T-helper 2 cell treated with Interferon-gamma antibody and Interleukin-4, amounts not matched to agents 5 μg/mL and 100 μg/mL, for 36 hours (primary cell): ENCODE results near the gene SCML1.

ENCODE experiments used
- DNase-seq: peaks from one replicate; pipeline ENCODE4 v3.0.0; 2021; ENCODE audit warnings: low spot score
- H3K27ac Mint-ChIP-seq: one replicate; pipeline ENCODE4 v1.8.0; 2021; ENCODE audit warnings: mild to moderate bottlenecking, mixed read lengths
- H3K27me3 Mint-ChIP-seq: one replicate; pipeline ENCODE4 v1.8.0; 2021; ENCODE audit warnings: low read depth, mixed read lengths
- H3K36me3 Mint-ChIP-seq: one replicate; pipeline ENCODE4 v1.8.0; 2021; ENCODE audit warnings: low read depth, mixed read lengths
- H3K4me1 Mint-ChIP-seq: one replicate; pipeline ENCODE4 v1.8.0; 2021; ENCODE audit warnings: low read depth, mixed read lengths
- H3K4me3 Mint-ChIP-seq: one replicate; pipeline ENCODE4 v1.8.0; 2022; ENCODE audit warnings: mild to moderate bottlenecking, moderate library complexity, mixed read lengths
- H3K9me3 Mint-ChIP-seq: one replicate; pipeline ENCODE4 v1.8.0; 2021; ENCODE audit warnings: mixed read lengths

SCML1 gene, protein sequence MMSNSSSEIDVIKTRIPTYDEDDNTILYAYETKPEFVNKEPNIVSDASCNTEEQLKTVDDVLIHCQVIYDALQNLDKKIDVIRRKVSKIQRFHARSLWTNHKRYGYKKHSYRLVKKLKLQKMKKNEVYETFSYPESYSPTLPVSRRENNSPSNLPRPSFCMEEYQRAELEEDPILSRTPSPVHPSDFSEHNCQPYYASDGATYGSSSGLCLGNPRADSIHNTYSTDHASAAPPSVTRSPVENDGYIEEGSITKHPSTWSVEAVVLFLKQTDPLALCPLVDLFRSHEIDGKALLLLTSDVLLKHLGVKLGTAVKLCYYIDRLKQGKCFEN

GRCh38 chrX:17736856-17737709 is at the start of gene SCML1:
Gene SCML1, plus strand, starts transcription at chrX:17737493. Its CDS starts 6,694 bp downstream, at chrX:17744187.
- H3K4me1 Mint-ChIP-seq, result peaks cover 13% of the 10 kb centered on the region
- peak; percentile 81 for DNase-seq
- peaks cover 40% of the 10 kb centered on the region for H3K27me3 Mint-ChIP-seq
- H3K27ac Mint-ChIP-seq, result peak within 1 kb of the TSS; percentile 20
- H3K4me3 Mint-ChIP-seq, result peak within 1 kb of the TSS; percentile 81
- H3K9me3 Mint-ChIP-seq, result peaks cover 3% of the 10 kb centered on the region
- H3K36me3 Mint-ChIP-seq, result no peaks in the 10 kb centered on the region

DNA sequence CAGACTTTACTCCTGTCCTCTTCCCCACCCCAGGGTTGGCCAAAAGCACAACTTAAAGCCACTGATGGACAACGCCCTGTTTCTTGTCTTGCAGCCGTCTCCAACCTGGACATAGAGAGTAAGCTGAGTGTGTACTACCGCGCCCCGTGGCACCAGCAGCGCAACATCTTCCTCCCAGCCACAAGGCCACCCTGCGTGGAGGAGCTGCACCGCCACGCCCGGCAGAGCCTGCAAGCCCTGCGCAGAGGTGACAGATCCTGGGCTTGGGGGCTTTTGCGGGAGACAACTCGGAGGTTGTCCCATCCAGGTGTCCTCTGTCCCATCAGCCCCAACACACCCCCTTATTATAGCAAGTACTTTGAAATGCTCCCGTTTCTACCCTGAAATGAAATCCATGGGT is 49.6 kb upstream of the SCML1 start:
- no peaks in the 10 kb centered on the region for H3K27me3 Mint-ChIP-seq
- no peak overlapping the region for H3K4me3 Mint-ChIP-seq
- DNase-seq, result no peak
- peaks cover 5% of the 10 kb centered on the region for H3K4me1 Mint-ChIP-seq
- no peaks in the 10 kb centered on the region for H3K9me3 Mint-ChIP-seq
- H3K36me3 Mint-ChIP-seq, result no peaks in the 10 kb centered on the region
- no peak overlapping the region for H3K27ac Mint-ChIP-seq

- DNase-seq, result peak; percentile 5
- Mint-ChIP-seq H3K27ac (no peak overlapping the region), H3K27me3 (no peaks in the 10 kb centered on the region), H3K9me3 (no peaks in the 10 kb centered on the region), H3K4me1 (peaks cover 1% of the 10 kb centered on the region), H3K4me3 (no peak overlapping the region), H3K36me3 (no peaks in the 10 kb centered on the region)
These were observed 47.3 kb upstream of the SCML1 start for GRCh38 chrX:17689971-17690409.

GRCh38 chrX:17692709-17693346 is 44.5 kb upstream of the SCML1 start:
- no peak for DNase-seq
- H3K27me3 Mint-ChIP-seq, result no peaks in the 10 kb centered on the region

DNA sequence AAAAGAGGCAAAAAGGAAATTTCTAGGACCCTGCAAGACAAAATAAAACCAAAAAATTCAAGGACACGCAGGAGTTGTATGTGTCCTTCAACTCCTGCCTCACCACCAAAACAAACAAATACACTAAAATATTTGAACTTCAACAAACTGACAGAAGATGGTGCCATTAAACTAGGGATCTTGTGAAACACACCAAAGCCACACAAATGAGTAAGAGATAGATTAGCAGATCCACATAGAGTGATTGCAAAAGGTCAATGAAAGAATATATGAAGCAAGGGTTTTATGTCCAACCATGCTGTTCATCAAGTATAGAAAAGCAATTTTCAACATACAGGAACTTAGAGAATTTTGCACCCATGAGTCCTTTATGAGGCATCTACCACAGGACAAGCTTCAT is 40.1 kb upstream of the SCML1 start:
- Mint-ChIP-seq H3K36me3 (no peaks in the 10 kb centered on the region), H3K4me1 (no peaks in the 10 kb centered on the region), H3K27me3 (no peaks in the 10 kb centered on the region), H3K9me3 (no peaks in the 10 kb centered on the region), H3K4me3 (no peak overlapping the region), H3K27ac (no peak overlapping the region)
- DNase-seq, result no peak

More at GRCh38 chrX:17692709-17693346, 44.5 kb upstream of the SCML1 start:
- no peak overlapping the region for H3K4me3 Mint-ChIP-seq
- no peak overlapping the region for H3K27ac Mint-ChIP-seq
- no peaks in the 10 kb centered on the region for H3K9me3 Mint-ChIP-seq
- no peaks in the 10 kb centered on the region for H3K36me3 Mint-ChIP-seq
- peaks cover 1% of the 10 kb centered on the region for H3K4me1 Mint-ChIP-seq

- H3K9me3 Mint-ChIP-seq, result no peaks in the 10 kb centered on the region
- no peaks in the 10 kb centered on the region for H3K4me1 Mint-ChIP-seq
- no peak for DNase-seq
- no peaks in the 10 kb centered on the region for H3K27me3 Mint-ChIP-seq
- H3K4me3 Mint-ChIP-seq, result no peak overlapping the region
- H3K27ac Mint-ChIP-seq, result no peak overlapping the region
- H3K36me3 Mint-ChIP-seq, result no peaks in the 10 kb centered on the region
These were observed 36.3 kb upstream of the SCML1 start for GRCh38 chrX:17700976-17701375.

- no peak for DNase-seq
- no peaks in the 10 kb centered on the region for H3K27me3 Mint-ChIP-seq
- no peaks in the 10 kb centered on the region for H3K9me3 Mint-ChIP-seq
- H3K36me3 Mint-ChIP-seq, result no peaks in the 10 kb centered on the region
- no peak overlapping the region for H3K27ac Mint-ChIP-seq
- H3K4me1 Mint-ChIP-seq, result no peaks in the 10 kb centered on the region
- no peak overlapping the region for H3K4me3 Mint-ChIP-seq
These were observed 34.1 kb upstream of the SCML1 start for GRCh38 chrX:17703201-17703600.

GRCh38 chrX:17705211-17705610 is 32.1 kb upstream of the SCML1 start:
- Mint-ChIP-seq H3K27ac (no peak overlapping the region), H3K4me3 (no peak overlapping the region), H3K4me1 (no peaks in the 10 kb centered on the region), H3K36me3 (no peaks in the 10 kb centered on the region), H3K27me3 (no peaks in the 10 kb centered on the region), H3K9me3 (no peaks in the 10 kb centered on the region)
- DNase-seq, result no peak

DNA sequence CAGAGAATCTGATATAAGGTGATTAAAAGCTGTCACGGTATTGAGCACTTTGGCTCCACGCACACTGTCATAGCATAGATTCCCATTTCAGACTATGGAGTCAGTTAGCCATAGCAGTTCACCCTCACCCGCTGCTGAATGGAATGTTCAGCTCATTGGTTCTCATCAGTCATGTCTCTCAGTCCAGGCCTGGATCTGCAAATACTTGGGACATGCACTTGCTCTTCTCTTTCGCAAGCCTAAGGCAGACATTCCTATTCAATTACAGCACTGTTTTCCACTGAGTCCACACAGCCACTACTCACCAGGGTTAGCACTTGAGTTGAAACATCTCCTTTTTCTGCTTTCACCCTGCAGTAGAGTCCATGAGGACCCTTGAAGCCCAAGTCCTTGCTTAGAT is 30.6 kb upstream of the SCML1 start:
- no peak overlapping the region for H3K27ac Mint-ChIP-seq
- no peak for DNase-seq
- no peaks in the 10 kb centered on the region for H3K36me3 Mint-ChIP-seq
- no peaks in the 10 kb centered on the region for H3K9me3 Mint-ChIP-seq
- no peak overlapping the region for H3K4me3 Mint-ChIP-seq
- no peaks in the 10 kb centered on the region for H3K4me1 Mint-ChIP-seq
- H3K27me3 Mint-ChIP-seq, result no peaks in the 10 kb centered on the region

- no peak for DNase-seq
- H3K4me3 Mint-ChIP-seq, result no peak overlapping the region
- H3K27me3 Mint-ChIP-seq, result no peaks in the 10 kb centered on the region
- H3K36me3 Mint-ChIP-seq, result no peaks in the 10 kb centered on the region
- H3K27ac Mint-ChIP-seq, result no peak overlapping the region
- no peaks in the 10 kb centered on the region for H3K9me3 Mint-ChIP-seq
- H3K4me1 Mint-ChIP-seq, result no peaks in the 10 kb centered on the region
These were observed 29.6 kb upstream of the SCML1 start for GRCh38 chrX:17707731-17708130.

GRCh38 chrX:17710871-17711301 is 26.4 kb upstream of the SCML1 start:
- no peaks in the 10 kb centered on the region for H3K27me3 Mint-ChIP-seq
- DNase-seq, result no peak
- no peak overlapping the region for H3K27ac Mint-ChIP-seq
- H3K4me3 Mint-ChIP-seq, result no peak overlapping the region
- H3K36me3 Mint-ChIP-seq, result no peaks in the 10 kb centered on the region
- H3K4me1 Mint-ChIP-seq, result no peaks in the 10 kb centered on the region
- no peaks in the 10 kb centered on the region for H3K9me3 Mint-ChIP-seq

GRCh38 chrX:17713288-17713687 is 24.0 kb upstream of the SCML1 start:
- H3K27ac Mint-ChIP-seq, result no peak overlapping the region
- H3K27me3 Mint-ChIP-seq, result no peaks in the 10 kb centered on the region
- no peak overlapping the region for H3K4me3 Mint-ChIP-seq
- H3K9me3 Mint-ChIP-seq, result no peaks in the 10 kb centered on the region
- H3K4me1 Mint-ChIP-seq, result no peaks in the 10 kb centered on the region
- H3K36me3 Mint-ChIP-seq, result no peaks in the 10 kb centered on the region
- no peak for DNase-seq

DNA sequence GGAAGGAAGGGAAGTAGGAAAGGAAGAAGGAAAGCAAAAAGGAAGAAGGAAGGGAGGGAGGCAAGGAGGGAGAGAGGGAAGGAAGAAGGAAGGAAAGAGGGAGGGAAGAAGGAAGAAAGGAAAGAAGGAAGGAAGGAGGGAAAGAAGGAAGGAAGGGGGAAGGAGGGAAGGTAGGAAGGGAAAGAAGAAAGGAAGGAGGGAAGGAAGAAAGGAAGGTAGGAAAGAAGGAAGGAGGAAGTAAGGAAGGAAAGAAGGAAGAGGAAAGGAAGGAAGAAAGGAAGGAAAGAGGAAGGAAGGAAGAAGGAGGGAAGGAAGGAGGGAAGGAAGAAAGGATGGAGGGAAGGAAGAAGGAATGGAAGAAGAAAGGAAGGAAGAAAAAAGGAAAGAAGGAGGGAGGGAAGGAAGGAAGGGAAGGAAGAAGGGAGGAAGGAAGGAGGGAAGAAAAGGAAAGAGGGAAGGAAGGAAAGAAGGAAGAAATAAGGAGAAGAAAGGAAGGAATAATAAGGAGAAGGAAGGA is 18.6 kb upstream of the SCML1 start:
- no peaks in the 10 kb centered on the region for H3K27me3 Mint-ChIP-seq
- no peaks in the 10 kb centered on the region for H3K4me1 Mint-ChIP-seq
- no peak overlapping the region for H3K4me3 Mint-ChIP-seq
- H3K36me3 Mint-ChIP-seq, result no peaks in the 10 kb centered on the region
- H3K9me3 Mint-ChIP-seq, result no peaks in the 10 kb centered on the region
- no peak for DNase-seq
- H3K27ac Mint-ChIP-seq, result no peak overlapping the region

- Mint-ChIP-seq H3K36me3 (no peaks in the 10 kb centered on the region), H3K27ac (no peak overlapping the region), H3K27me3 (no peaks in the 10 kb centered on the region), H3K4me1 (no peaks in the 10 kb centered on the region), H3K4me3 (no peak overlapping the region), H3K9me3 (no peaks in the 10 kb centered on the region)
- DNase-seq, result no peak
These were observed 17.6 kb upstream of the SCML1 start for GRCh38 chrX:17719711-17720110.
